Hepatocyte (in vitro differentiated cells): Measurements from ENCODE around the gene RALBP1. TPM values are rescaled to one million over a fixed set of nuclear protein-coding genes. Genes with fewer than 3 reads are reported as not detected.

Source experiments
- DNase-seq: peaks from one replicate; pipeline ENCODE4 v3.0.0-alpha.2; 2016; ENCODE audit warnings: low spot score
- H2AFZ ChIP-seq: fragments of 200-600 bp; sonication (generic); 2 replicates; pipeline ENCODE4 v1.6.0; 2016; ENCODE audit warnings: antibody characterized with exemption, mild to moderate bottlenecking
- H3K27ac ChIP-seq: fragments of 200-600 bp; sonication (generic); 2 replicates; pipeline ENCODE4 v1.5.1; 2016; ENCODE audit warnings: mild to moderate bottlenecking
- H3K27me3 ChIP-seq: fragments of 200-600 bp; sonication (generic); 2 replicates; pipeline ENCODE4 v1.6.1; 2016
- H3K36me3 ChIP-seq: fragments of 200-600 bp; sonication (generic); replicated peaks from 2 replicates; pipeline ENCODE4 v1.5.1; 2016; ENCODE audit warnings: low read depth; ENCODE audit not compliant: insufficient read depth
- H3K4me1 ChIP-seq: fragments of 200-600 bp; sonication (generic); 2 replicates; pipeline ENCODE4 v1.5.1; 2016; ENCODE audit warnings: mild to moderate bottlenecking, moderate library complexity; ENCODE audit not compliant: insufficient read depth
- H3K4me2 ChIP-seq: fragments of 200-600 bp; sonication (generic); 2 replicates; pipeline ENCODE4 v1.6.0; 2016
- H3K4me3 ChIP-seq: fragments of 200-600 bp; sonication (generic); 2 replicates; pipeline ENCODE4 v1.5.1; 2016; ENCODE audit warnings: mild to moderate bottlenecking
- H3K79me2 ChIP-seq: fragments of 200-600 bp; sonication (generic); 2 replicates; pipeline ENCODE4 v1.6.0; 2017; ENCODE audit warnings: mild to moderate bottlenecking
- H3K9me2 ChIP-seq: fragments of 200-600 bp; sonication (generic); replicated peaks from 2 replicates; pipeline ENCODE4 v1.6.0; 2017; ENCODE audit warnings: mild to moderate bottlenecking; ENCODE audit not compliant: insufficient read depth
- H3K9me3 ChIP-seq: fragments of 200-600 bp; sonication (generic); 2 replicates; pipeline ENCODE4 v1.5.1; 2016; ENCODE audit warnings: low read depth, mild to moderate bottlenecking
- H4K20me1 ChIP-seq: fragments of 200-600 bp; sonication (generic); 2 replicates; pipeline ENCODE4 v1.6.0; 2016; ENCODE audit warnings: mild to moderate bottlenecking; ENCODE audit not compliant: insufficient read depth, poor library complexity, severe bottlenecking
- EZH2 ChIP-seq: fragments of 200-600 bp; sonication (generic); IDR thresholded peaks from 2 replicates; pipeline ENCODE4 v1.6.1; 2016; ENCODE audit warnings: antibody characterized with exemption, mild to moderate bottlenecking, borderline replicate concordance
- EZH2phosphoT487 ChIP-seq: fragments of 200-600 bp; sonication (generic); IDR thresholded peaks from one replicate; pipeline ENCODE4 v1.6.1; 2018; ENCODE audit warnings: antibody characterized with exemption, mild to moderate bottlenecking, low read depth, moderate library complexity; ENCODE audit not compliant: unreplicated experiment, severe bottlenecking
- WGBS: methylation state at CpG from one replicate; pipeline ENCODE4 v1.1.6; 2016; ENCODE audit warnings: low lambda C conversion rate; ENCODE audit errors: missing lambda C conversion rate; 5-methylcytosine and 5-hydroxymethylcytosine counted together
- polyA plus RNA-seq: library from polyadenylated mRNA; unstranded; fragments of >200 nt; fragmentation: Nextera tagmentation; extraction: Ambion mirVana; gene quantifications from 2 replicates; pipeline ENCODE4 v1.2.1, GENCODE V29; 2016
- total RNA-seq: library from RNA; depleted of rRNA; stranded (reverse); fragments of >200 nt; gene quantifications from 2 replicates; pipeline ENCODE4 v1.2.3, GENCODE V29; 2014
- TF ChIP-seq, protein P1 (sequence below): fragments of 200-600 bp; sonication (generic); IDR thresholded peaks from 2 replicates; pipeline ENCODE4 v1.5.1; 2016; ENCODE audit warnings: antibody characterized with exemption, mild to moderate bottlenecking; ENCODE audit not compliant: poor library complexity

RALBP1 gene
- total and polyA plus RNA-seq, 2 experiments from 2014 or later = 41.3 to 55.0 TPM

DNA sequence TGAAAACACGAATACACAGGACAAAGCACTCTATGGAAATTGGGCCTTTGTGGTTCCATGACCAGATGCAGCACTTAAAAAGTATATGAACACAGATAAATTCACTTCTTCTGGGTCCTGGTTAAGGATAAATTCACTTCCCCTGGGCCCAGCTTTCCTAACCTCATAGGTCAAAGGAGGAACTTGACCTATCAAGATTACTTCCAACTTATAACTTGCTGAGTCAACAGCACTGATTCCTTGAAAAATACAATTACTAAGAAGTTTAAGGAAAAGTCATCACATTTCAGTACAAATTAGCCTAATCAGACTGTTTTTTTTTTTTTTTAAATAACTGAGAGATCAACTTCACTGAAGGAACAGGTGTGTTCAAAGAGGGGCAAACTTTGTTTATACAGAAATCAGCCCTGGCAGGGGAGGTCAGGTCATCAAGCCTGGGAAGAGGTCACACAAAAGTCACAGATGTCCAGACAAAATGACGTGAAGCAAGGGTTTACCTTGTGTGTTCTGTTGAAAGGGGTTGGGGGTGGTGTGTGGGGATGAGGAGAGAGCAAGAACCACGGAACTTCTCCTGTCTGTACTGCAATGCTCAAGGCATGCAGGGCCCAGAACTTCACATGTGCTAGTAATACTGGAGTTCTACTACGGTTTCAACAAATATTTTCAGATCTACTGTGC lies 83.2 kb downstream of the RALBP1 start:
- no peaks in the 10 kb centered on the region for H3K27me3 ChIP-seq
- no peak overlapping the region for H3K4me2 ChIP-seq
- TF ChIP-seq EZH2 (no peak), EZH2phosphoT487 (no peak)
- TF ChIP-seq, protein P1, sequence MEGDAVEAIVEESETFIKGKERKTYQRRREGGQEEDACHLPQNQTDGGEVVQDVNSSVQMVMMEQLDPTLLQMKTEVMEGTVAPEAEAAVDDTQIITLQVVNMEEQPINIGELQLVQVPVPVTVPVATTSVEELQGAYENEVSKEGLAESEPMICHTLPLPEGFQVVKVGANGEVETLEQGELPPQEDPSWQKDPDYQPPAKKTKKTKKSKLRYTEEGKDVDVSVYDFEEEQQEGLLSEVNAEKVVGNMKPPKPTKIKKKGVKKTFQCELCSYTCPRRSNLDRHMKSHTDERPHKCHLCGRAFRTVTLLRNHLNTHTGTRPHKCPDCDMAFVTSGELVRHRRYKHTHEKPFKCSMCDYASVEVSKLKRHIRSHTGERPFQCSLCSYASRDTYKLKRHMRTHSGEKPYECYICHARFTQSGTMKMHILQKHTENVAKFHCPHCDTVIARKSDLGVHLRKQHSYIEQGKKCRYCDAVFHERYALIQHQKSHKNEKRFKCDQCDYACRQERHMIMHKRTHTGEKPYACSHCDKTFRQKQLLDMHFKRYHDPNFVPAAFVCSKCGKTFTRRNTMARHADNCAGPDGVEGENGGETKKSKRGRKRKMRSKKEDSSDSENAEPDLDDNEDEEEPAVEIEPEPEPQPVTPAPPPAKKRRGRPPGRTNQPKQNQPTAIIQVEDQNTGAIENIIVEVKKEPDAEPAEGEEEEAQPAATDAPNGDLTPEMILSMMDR = no peak
- H3K4me1 ChIP-seq = no peaks in the 10 kb centered on the region
- no peaks in the 10 kb centered on the region for H3K79me2 ChIP-seq
- H3K9me2 ChIP-seq = no peaks in the 10 kb centered on the region
- H3K4me3 ChIP-seq = no peak overlapping the region
- peaks cover 3% of the 10 kb centered on the region for H3K36me3 ChIP-seq
- H2AFZ ChIP-seq = no peak overlapping the region
- no peak for DNase-seq
- H3K27ac ChIP-seq = no peak overlapping the region
- no peaks in the 10 kb centered on the region for H4K20me1 ChIP-seq
- no peaks in the 10 kb centered on the region for H3K9me3 ChIP-seq
- 86% methylated on average over 4 of the region's 4 CpGs for WGBS

- H3K36me3 ChIP-seq = no peaks in the 10 kb centered on the region
- H3K9me2 ChIP-seq = no peaks in the 10 kb centered on the region
- no peaks in the 10 kb centered on the region for H3K4me1 ChIP-seq
- no peak overlapping the region for H3K4me2 ChIP-seq
- 74% methylated on average over 6 of the region's 6 CpGs for WGBS
- no peaks in the 10 kb centered on the region for H3K27me3 ChIP-seq
- no peaks in the 10 kb centered on the region for H4K20me1 ChIP-seq
- DNase-seq = no peak
- no peak overlapping the region for H2AFZ ChIP-seq
- no peaks in the 10 kb centered on the region for H3K79me2 ChIP-seq
- H3K27ac ChIP-seq = no peak overlapping the region
- no peak for TF ChIP-seq EZH2phosphoT487
- TF ChIP-seq, protein P1 = no peak
- TF ChIP-seq EZH2 = no peak
- H3K4me3 ChIP-seq = no peak overlapping the region
- no peaks in the 10 kb centered on the region for H3K9me3 ChIP-seq
Observed at GRCh38 chr18:9559253-9559652, 83.9 kb downstream of the RALBP1 start.

DNA sequence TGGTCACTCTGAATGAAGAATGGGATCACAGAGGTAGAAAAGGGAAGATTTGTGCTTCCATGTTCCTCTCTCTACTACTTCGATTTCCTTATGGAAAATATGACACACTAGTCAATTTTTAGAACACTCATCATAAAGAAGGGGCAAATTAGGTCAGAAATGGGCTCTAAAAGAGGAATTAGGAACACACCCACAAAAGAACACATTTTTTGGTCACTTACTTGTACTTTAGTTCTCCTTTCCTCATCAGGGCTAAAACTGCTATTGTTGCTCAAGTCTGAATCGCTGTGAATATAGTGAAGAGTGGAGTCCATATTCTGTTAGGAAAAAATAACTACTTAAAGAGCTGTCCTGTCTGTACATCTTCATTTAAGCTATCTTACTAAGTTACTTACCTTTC lies 86.4 kb downstream of the RALBP1 start:
- no peaks in the 10 kb centered on the region for H4K20me1 ChIP-seq
- no peak overlapping the region for H2AFZ ChIP-seq
- WGBS = 97% methylated on average over 2 of the region's 2 CpGs
- DNase-seq = no peak
- no peak overlapping the region for H3K27ac ChIP-seq
- H3K4me1 ChIP-seq = no peaks in the 10 kb centered on the region
- no peaks in the 10 kb centered on the region for H3K9me2 ChIP-seq
- no peak overlapping the region for H3K4me2 ChIP-seq
- H3K4me3 ChIP-seq = no peak overlapping the region
- TF ChIP-seq EZH2 (no peak), EZH2phosphoT487 (no peak)
- TF ChIP-seq, protein P1 = no peak
- H3K79me2 ChIP-seq = no peaks in the 10 kb centered on the region
- H3K36me3 ChIP-seq = no peaks in the 10 kb centered on the region
- H3K27me3 ChIP-seq = no peaks in the 10 kb centered on the region
- H3K9me3 ChIP-seq = no peaks in the 10 kb centered on the region
